H9 (cell line): ENCODE measurements around the gene EPHA10. TPM values are rescaled to one million over a fixed set of nuclear protein-coding genes. Genes with fewer than 3 reads are reported as not detected.

ENCODE experiments used
- DNase-seq: peaks from one replicate; pipeline ENCODE4 v3.0.0-alpha.2; 2017
- H2AFZ ChIP-seq: one replicate; pipeline ENCODE4 v1.6.1; 2013; ENCODE audit warnings: mild to moderate bottlenecking, low read length, control low read depth, moderate library complexity
- H2AK5ac ChIP-seq: 2 replicates; pipeline ENCODE4 v1.6.1; 2013; ENCODE audit warnings: low read length, control low read depth, mixed read lengths; ENCODE audit not compliant: insufficient read length
- H2BK120ac ChIP-seq: one replicate; pipeline ENCODE4 v1.6.1; 2013; ENCODE audit warnings: low read depth, mild to moderate bottlenecking, low read length, control low read depth, inconsistent platforms; ENCODE audit not compliant: poor library complexity, severe bottlenecking
- H2BK12ac ChIP-seq: 2 replicates; pipeline ENCODE4 v1.6.1; 2013; ENCODE audit warnings: low read length, control low read depth, mixed read lengths, low read depth; ENCODE audit not compliant: insufficient read length
- H2BK15ac ChIP-seq: 2 replicates; pipeline ENCODE4 v1.6.1; 2013; ENCODE audit warnings: low read depth, low read length, control low read depth
- H2BK20ac ChIP-seq: one replicate; pipeline ENCODE4 v1.6.1; 2013; ENCODE audit warnings: low read depth, mild to moderate bottlenecking, low read length, control low read depth, inconsistent platforms; ENCODE audit not compliant: poor library complexity, severe bottlenecking
- H2BK5ac ChIP-seq: 2 replicates; pipeline ENCODE4 v1.6.1; 2013; ENCODE audit warnings: low read length, control low read depth, mixed read lengths; ENCODE audit not compliant: insufficient read length
- H3K14ac ChIP-seq: 2 replicates; pipeline ENCODE4 v1.6.1; 2013; ENCODE audit warnings: low read length, control low read depth; ENCODE audit not compliant: insufficient read depth
- H3K18ac ChIP-seq: 2 replicates; pipeline ENCODE4 v1.6.1; 2013; ENCODE audit warnings: low read depth, mild to moderate bottlenecking, mixed read lengths, low read length, control low read depth; ENCODE audit not compliant: insufficient read length
- H3K23ac ChIP-seq: 2 replicates; pipeline ENCODE4 v1.6.1; 2013; ENCODE audit warnings: low read length, control low read depth, mixed read lengths, low read depth; ENCODE audit not compliant: insufficient read length
- H3K23me2 ChIP-seq: 2 replicates; pipeline ENCODE4 v1.6.1; 2013; ENCODE audit warnings: low read depth, mild to moderate bottlenecking, mixed read lengths, low read length, control low read depth; ENCODE audit not compliant: insufficient read length, poor library complexity, severe bottlenecking
- H3K27ac ChIP-seq: 2 replicates; pipeline ENCODE4 v1.5.1; 2013; ENCODE audit warnings: low read length, control low read depth, mixed read lengths, low read depth; ENCODE audit not compliant: insufficient read length
- H3K27me3 ChIP-seq: 2 replicates; pipeline ENCODE4 v1.6.1; 2013; ENCODE audit warnings: low read length, control low read depth, inconsistent platforms; ENCODE audit not compliant: insufficient read depth
- H3K4ac ChIP-seq: 2 replicates; pipeline ENCODE4 v1.6.1; 2013; ENCODE audit warnings: low read depth, mild to moderate bottlenecking, control low read depth, inconsistent platforms, low read length, moderate library complexity
- H3K4me1 ChIP-seq: 2 replicates; pipeline ENCODE4 v1.6.1; 2013; ENCODE audit warnings: low read length, control low read depth, inconsistent platforms; ENCODE audit not compliant: insufficient read depth
- H3K4me2 ChIP-seq: 2 replicates; pipeline ENCODE4 v1.6.1; 2013; ENCODE audit warnings: low read length, control low read depth, mixed read lengths; ENCODE audit not compliant: insufficient read length, insufficient read depth
- H3K56ac ChIP-seq: 2 replicates; pipeline ENCODE4 v1.6.1; 2013; ENCODE audit warnings: low read depth, mild to moderate bottlenecking, mixed read lengths, low read length, control low read depth; ENCODE audit not compliant: insufficient read length
- H3K79me1 ChIP-seq: 2 replicates; pipeline ENCODE4 v1.6.1; 2013; ENCODE audit warnings: low read depth, mild to moderate bottlenecking, moderate library complexity, low read length, control low read depth, inconsistent platforms; ENCODE audit not compliant: insufficient read depth, poor library complexity, severe bottlenecking
- H3K79me2 ChIP-seq: 2 replicates; pipeline ENCODE4 v1.6.1; 2013; ENCODE audit warnings: low read length, control low read depth, inconsistent platforms; ENCODE audit not compliant: insufficient read depth
- H3K9ac ChIP-seq: 2 replicates; pipeline ENCODE4 v1.6.1; 2013; ENCODE audit warnings: low read length, control low read depth, mixed read lengths; ENCODE audit not compliant: insufficient read length; ENCODE audit errors: extremely low read depth
- H3K9me3 ChIP-seq: one replicate; pipeline ENCODE4 v1.6.1; 2013; ENCODE audit warnings: low read depth, low read length, inconsistent platforms; ENCODE audit not compliant: control insufficient read depth
- H3T11ph ChIP-seq: one replicate; pipeline ENCODE4 v1.6.1; 2013; ENCODE audit warnings: mild to moderate bottlenecking, low read length, control low read depth, inconsistent platforms
- H4K20me1 ChIP-seq: one replicate; pipeline ENCODE4 v1.6.1; 2013; ENCODE audit not compliant: control insufficient read depth, insufficient read length, insufficient read depth
- H4K5ac ChIP-seq: 2 replicates; pipeline ENCODE4 v1.6.1; 2013; ENCODE audit warnings: low read depth, mild to moderate bottlenecking, mixed read lengths, low read length, control low read depth; ENCODE audit not compliant: insufficient read length
- H4K8ac ChIP-seq: replicated peaks from 2 replicates; pipeline ENCODE4 v1.6.1; 2013; ENCODE audit warnings: low read length, control low read depth, mixed read lengths, low read depth; ENCODE audit not compliant: insufficient read length
- H4K91ac ChIP-seq: 2 replicates; pipeline ENCODE4 v1.6.1; 2013; ENCODE audit warnings: low read depth, mild to moderate bottlenecking, moderate library complexity, mixed read lengths, low read length, control low read depth; ENCODE audit not compliant: insufficient read length
- H3K27ac Mint-ChIP-seq, 3 experiments: 2 replicates in 2 of 3; 3 replicates in 1 of 3; pipeline ENCODE4 v1.8.0; 2020 to 2021; ENCODE audit warnings: mixed read lengths in 3 of 3, mild to moderate bottlenecking in 1 of 3, moderate library complexity in 1 of 3
- H3K27me3 Mint-ChIP-seq: 2 replicates; pipeline ENCODE4 v1.8.0; 2021; ENCODE audit warnings: low read depth, mild to moderate bottlenecking, moderate library complexity, mixed read lengths
- H3K36me3 Mint-ChIP-seq, 3 experiments: 2 replicates in 2 of 3; 3 replicates in 1 of 3; pipeline ENCODE4 v1.8.0; 2020 to 2021; ENCODE audit warnings: low read depth in 3 of 3, mixed read lengths in 3 of 3; ENCODE audit not compliant: insufficient read depth in 1 of 3
- H3K4me1 Mint-ChIP-seq, 2 experiments: 2 replicates each; pipeline ENCODE4 v1.8.0; 2020; ENCODE audit warnings: mixed read lengths in 2 of 2
- H3K4me3 Mint-ChIP-seq, 2 experiments: 2 replicates in 1 of 2; 3 replicates in 1 of 2; pipeline ENCODE4 v1.8.0; 2020 to 2021; ENCODE audit warnings: mild to moderate bottlenecking in 2 of 2, mixed read lengths in 2 of 2, moderate library complexity in 1 of 2
- H3K9me3 Mint-ChIP-seq, 2 experiments: 2 replicates in 1 of 2; 3 replicates in 1 of 2; pipeline ENCODE4 v1.8.0; 2020; ENCODE audit warnings: mild to moderate bottlenecking in 2 of 2, mixed read lengths in 2 of 2, moderate library complexity in 1 of 2
- CTCF ChIP-seq: fragments of 200-600 bp; sonication (generic); conservative IDR thresholded peaks from 3 replicates; pipeline ENCODE4 v1.8.0; 2021; ENCODE audit warnings: antibody characterized with exemption, mild to moderate bottlenecking
- WGBS: extraction: QIAGEN DNeasy Blood & Tissue Kit; methylation state at CpG from one replicate; pipeline ENCODE4 v1.1.7; 2013; ENCODE audit warnings: missing lambda C conversion rate, low lambda C conversion rate, mixed read lengths; ENCODE audit not compliant: insufficient read length; ENCODE audit errors: extremely low coverage; 5-methylcytosine and 5-hydroxymethylcytosine counted together
- total RNA-seq: library from RNA; stranded (reverse); gene quantifications from 2 replicates; pipeline ENCODE4 v1.2.1, GENCODE V29; 2021

The EPHA10 gene
- total RNA-seq, 1 experiment from 2014 or later: 0.96 TPM

- Histone ChIP-seq H3K79me2 (no peaks in the 10 kb centered on the region), H4K20me1 (no peaks in the 10 kb centered on the region), H2BK15ac (no peak overlapping the region), H3K9me3 (no peaks in the 10 kb centered on the region), H4K91ac (no peak overlapping the region), H3K27ac (no peak overlapping the region), H3K23ac (no peak overlapping the region), H2AFZ (no peak overlapping the region), H3K4ac (no peak overlapping the region), H3K14ac (no peak overlapping the region), H3K9ac (no peak overlapping the region), H3K4me1 (no peaks in the 10 kb centered on the region), H2AK5ac (no peak overlapping the region), H2BK5ac (no peak overlapping the region), H3K4me2 (no peak overlapping the region), H2BK12ac (no peak overlapping the region), H3K27me3 (no peaks in the 10 kb centered on the region), H4K5ac (no peak overlapping the region), H4K8ac (no peak overlapping the region), H2BK120ac (no peak overlapping the region), H3K79me1 (no peaks in the 10 kb centered on the region), H3K56ac (no peak overlapping the region), H3K18ac (no peak overlapping the region), H2BK20ac (no peak overlapping the region), H3K23me2 (no peaks in the 10 kb centered on the region), H3T11ph (no peak overlapping the region)
- no peak for TF ChIP-seq CTCF
- Mint-ChIP-seq H3K4me1 (peaks cover 3 to 13% of the 10 kb centered on the region in 2 experiments; a peak in 3 of 4 replicates), H3K9me3 (no peaks in the 10 kb centered on the region), H3K27me3 (no peaks in the 10 kb centered on the region), H3K36me3 (peaks cover 6 to 47% (median 26%) of the 10 kb centered on the region in 3 experiments; a peak in 6 of 7 replicates), H3K4me3 (no peak overlapping the region), H3K27ac (peak overlapping the region in 2 of 3 experiments; percentile 15 to 61; a peak in 2 of 7 replicates)
- WGBS: no CpG with 5 or more reads among the region's 7 CpGs
- no peak for DNase-seq
Observed at GRCh38 chr1:37814252-37814651, 49.3 kb upstream of the EPHA10 start.
